Fibroblast of lung (primary cell): Measurements from ENCODE around the gene IGSF9B. TPM values are rescaled to one million over a fixed set of nuclear protein-coding genes. Genes with fewer than 3 reads are reported as not detected.

ENCODE experiments used
- DNase-seq, 2 donors: peaks; one replicate each; pipeline versions ENCODE4 v3.0.0 to v3.0.0-alpha.2; 2010; ENCODE audit warnings: low read depth in 2 of 2
- H2AFZ ChIP-seq: 2 replicates; pipeline ENCODE4 v1.5.1; 2012; ENCODE audit warnings: low read length, control low read depth, inconsistent platforms
- H3K27ac ChIP-seq: 2 replicates; pipeline ENCODE4 v1.5.1; 2011; ENCODE audit warnings: low read length, control low read depth; ENCODE audit not compliant: insufficient read depth
- H3K27me3 ChIP-seq: 2 replicates; pipeline ENCODE4 v1.5.1; 2011; ENCODE audit warnings: mild to moderate bottlenecking, low read length; ENCODE audit not compliant: control insufficient read depth, insufficient read depth
- H3K36me3 ChIP-seq: 2 replicates; pipeline ENCODE4 v1.5.1; 2011; ENCODE audit warnings: low read length; ENCODE audit not compliant: control insufficient read depth, insufficient read depth
- H3K4me1 ChIP-seq: 2 replicates; pipeline ENCODE4 v1.5.1; 2011; ENCODE audit warnings: low read length; ENCODE audit not compliant: control insufficient read depth, insufficient read depth; ENCODE audit errors: extremely low read depth
- H3K4me2 ChIP-seq: 2 replicates; pipeline ENCODE4 v1.5.1; 2011; ENCODE audit warnings: low read length, control low read depth; ENCODE audit not compliant: insufficient read depth; ENCODE audit errors: extremely low read depth
- H3K4me3 ChIP-seq, 4 experiments: fragments of 200-600 bp in 1 of 4; sonication (generic) in 1 of 4; replicated peaks in 1 of 4; 2 replicates each; pipeline ENCODE4 v1.5.1; 2011 to 2016; ENCODE audit warnings: low read length in 4 of 4, low read depth in 3 of 4, mild to moderate bottlenecking in 3 of 4, control low read depth in 2 of 4, inconsistent platforms in 1 of 4, mixed read lengths in 1 of 4; ENCODE audit not compliant: insufficient read depth in 1 of 4; ENCODE audit errors: control extremely low read depth in 1 of 4
- H3K79me2 ChIP-seq: 2 replicates; pipeline ENCODE4 v1.5.1; 2012; ENCODE audit warnings: mild to moderate bottlenecking, low read length, inconsistent platforms; ENCODE audit not compliant: control insufficient read depth, insufficient read depth
- H3K9ac ChIP-seq: 2 replicates; pipeline ENCODE4 v1.5.1; 2011; ENCODE audit warnings: mild to moderate bottlenecking, low read length, control low read depth; ENCODE audit not compliant: insufficient read depth
- H3K9me3 ChIP-seq: 2 replicates; pipeline ENCODE4 v1.5.1; 2012; ENCODE audit warnings: low read depth, low read length; ENCODE audit not compliant: control insufficient read depth, insufficient read depth
- H4K20me1 ChIP-seq: 2 replicates; pipeline ENCODE4 v1.5.1; 2011; ENCODE audit warnings: low read length; ENCODE audit not compliant: control insufficient read depth, insufficient read depth; ENCODE audit errors: extremely low read depth
- CTCF ChIP-seq, 2 donors: IDR thresholded peaks in 1 of 2; conservative IDR thresholded peaks in 1 of 2; 1 replicate in 1 of 2; 2 replicates in 1 of 2; pipeline ENCODE4 v1.5.1; 2011 to 2012; ENCODE audit warnings: low read length in 2 of 2, control low read depth in 1 of 2, inconsistent platforms in 1 of 2, low read depth in 1 of 2, mild to moderate bottlenecking in 1 of 2
- EZH2 ChIP-seq: IDR thresholded peaks from 2 replicates; pipeline ENCODE4 v1.5.1; 2012; ENCODE audit warnings: low read length, control low read depth, mild to moderate bottlenecking; ENCODE audit errors: missing control alignments
- polyA plus RNA-seq, 2 donors: library from polyadenylated mRNA; depleted of rRNA in 1 of 2; stranded (reverse) in 1 of 2; unstranded in 1 of 2; fragments of >200 nt; gene quantifications; 2 replicates each; pipeline ENCODE4 v1.2.1, GENCODE V29; 2011 to 2012; ENCODE audit warnings: missing spikeins in 1 of 2
- total RNA-seq: library from RNA; depleted of rRNA; stranded (reverse); fragments of >200 nt; gene quantifications from 2 replicates; pipeline ENCODE4 v1.2.1, GENCODE V29; 2014

The IGSF9B gene
- total and polyA plus RNA-seq, 2 donors (not counting 1 experiment from before 2014, with no cell fraction given) = under 0.01 TPM; not detected in 1

GRCh38 chr11:133920109-133920990 is 36.4 kb downstream of the IGSF9B start:
- Histone ChIP-seq H3K4me3 (no peak overlapping the region), H2AFZ (no peak overlapping the region), H3K9ac (no peak overlapping the region), H3K79me2 (no peaks in the 10 kb centered on the region), H3K9me3 (no peaks in the 10 kb centered on the region), H3K4me2 (no peak overlapping the region), H3K4me1 (no peaks in the 10 kb centered on the region), H3K27me3 (peaks cover 2% of the 10 kb centered on the region), H3K36me3 (no peaks in the 10 kb centered on the region), H4K20me1 (no peaks in the 10 kb centered on the region), H3K27ac (no peak overlapping the region)
- TF ChIP-seq EZH2 (no peak), CTCF (conservative IDR thresholded peaks at IDR 0.05 in 1 of 2, IDR thresholded peaks at IDR 0.05 in 1 of 2; ENCODE audit: low read depth in 1 of 2, low read length in 2 of 2) (no peak)
- no peak for DNase-seq

GRCh38 chr11:133919330-133920108 is 37.2 kb downstream of the IGSF9B start:
- Histone ChIP-seq H3K4me3 (no peak overlapping the region), H3K4me1 (no peaks in the 10 kb centered on the region), H3K27ac (no peak overlapping the region), H3K79me2 (no peaks in the 10 kb centered on the region), H3K9ac (no peak overlapping the region), H3K4me2 (no peak overlapping the region), H3K36me3 (no peaks in the 10 kb centered on the region), H3K9me3 (no peaks in the 10 kb centered on the region), H2AFZ (no peak overlapping the region), H4K20me1 (no peaks in the 10 kb centered on the region), H3K27me3 (peaks cover 2% of the 10 kb centered on the region)
- no peak for DNase-seq
- TF ChIP-seq EZH2 = no peak
- no peak for TF ChIP-seq CTCF (conservative IDR thresholded peaks at IDR 0.05 in 1 of 2, IDR thresholded peaks at IDR 0.05 in 1 of 2; ENCODE audit: low read depth in 1 of 2, low read length in 2 of 2)

DNA sequence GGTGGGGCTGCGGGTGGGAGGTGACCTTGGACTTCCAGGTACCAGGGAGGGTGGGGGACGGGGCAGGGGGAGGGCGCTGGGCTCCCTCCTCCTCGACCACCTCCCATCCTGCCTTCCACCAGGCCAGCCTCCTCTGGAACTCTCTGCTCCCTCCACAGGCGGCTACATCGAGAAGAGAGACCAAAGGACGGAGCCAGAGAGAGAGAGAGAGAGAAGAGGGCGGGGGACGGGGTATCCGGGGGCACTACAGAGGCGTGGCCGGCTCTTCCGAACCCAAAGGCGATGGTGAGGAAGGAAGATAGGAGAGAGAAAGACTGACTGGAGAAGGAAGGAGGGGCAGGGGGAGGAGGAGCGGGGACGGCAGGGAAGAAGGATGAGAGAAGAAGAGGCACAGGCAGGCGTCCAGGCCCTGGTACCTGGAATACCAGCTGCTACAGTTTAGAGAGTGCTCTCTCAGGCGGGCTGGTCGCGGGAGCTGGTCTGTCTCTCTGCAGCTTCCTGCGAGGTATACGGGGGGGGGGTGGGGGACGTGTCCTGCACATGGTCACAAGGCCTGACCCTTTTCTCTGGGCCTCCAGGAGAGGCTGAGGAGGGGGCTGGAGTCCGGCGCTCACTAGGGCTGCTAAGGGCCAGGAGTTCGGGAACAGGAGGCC is 38.0 kb downstream of the IGSF9B start:
- no peak overlapping the region for H3K9ac ChIP-seq
- TF ChIP-seq CTCF (conservative IDR thresholded peaks at IDR 0.05 in 1 of 2, IDR thresholded peaks at IDR 0.05 in 1 of 2; ENCODE audit: low read depth in 1 of 2, low read length in 2 of 2) = no peak
- TF ChIP-seq EZH2 = no peak
- no peak overlapping the region for H3K27ac ChIP-seq
- no peaks in the 10 kb centered on the region for H3K36me3 ChIP-seq
- H3K9me3 ChIP-seq = no peaks in the 10 kb centered on the region
- H3K4me1 ChIP-seq = no peaks in the 10 kb centered on the region
- H3K79me2 ChIP-seq = no peaks in the 10 kb centered on the region
- no peak overlapping the region for H3K4me2 ChIP-seq
- H3K4me3 ChIP-seq = no peak overlapping the region
- no peak for DNase-seq
- H4K20me1 ChIP-seq = no peaks in the 10 kb centered on the region
- H3K27me3 ChIP-seq = peaks cover 2% of the 10 kb centered on the region
- no peak overlapping the region for H2AFZ ChIP-seq
